ENCODE data around the gene FOXK1. TPM values are rescaled to one million over a fixed set of nuclear protein-coding genes. Genes with fewer than 3 reads are reported as not detected.

Gene FOXK1
- total and polyA plus RNA-seq, 8 donors, result 2.9 to 88.1 (median 21.6) TPM

DNA sequence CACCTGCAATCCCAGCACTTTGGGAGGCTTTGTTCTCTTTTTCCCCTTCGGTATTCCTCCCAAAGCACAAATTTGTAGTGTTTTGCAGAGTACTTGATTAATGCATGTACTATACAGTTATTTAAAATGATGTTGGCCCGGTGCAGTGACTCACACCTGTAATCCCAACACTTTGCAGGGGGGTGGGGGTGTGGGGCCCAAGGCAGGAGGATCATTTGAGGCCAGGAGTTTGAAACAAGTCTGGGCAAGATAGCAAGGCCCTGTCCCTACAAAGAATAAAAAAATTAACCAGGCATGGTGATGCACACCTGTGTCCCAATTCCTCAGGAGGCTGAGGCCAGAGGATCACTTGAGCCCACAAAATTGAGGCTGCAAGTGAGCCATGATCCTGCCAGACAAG is 26.8 kb upstream of the FOXK1 start:
- Histone ChIP-seq H3K4me3 (no peak overlapping the region), H3K27me3 (no peaks in the 10 kb centered on the region), H3K9me3 (peaks cover 0 to 16% (median 9%) of the 10 kb centered on the region in 4 donors), H3K27ac (no peak overlapping the region), H3K36me3 (no peaks in the 10 kb centered on the region), H3K4me1 (peaks cover 0 to 12% (median 5%) of the 10 kb centered on the region in 4 donors)
- TF ChIP-seq EP300 (IDR thresholded peaks at IDR 0.05) (no peak), POLR2A (IDR thresholded peaks at IDR 0.05) (no peak), POLR2AphosphoS5 (IDR thresholded peaks at IDR 0.05) (no peak)
- TF ChIP-seq, protein P1, sequence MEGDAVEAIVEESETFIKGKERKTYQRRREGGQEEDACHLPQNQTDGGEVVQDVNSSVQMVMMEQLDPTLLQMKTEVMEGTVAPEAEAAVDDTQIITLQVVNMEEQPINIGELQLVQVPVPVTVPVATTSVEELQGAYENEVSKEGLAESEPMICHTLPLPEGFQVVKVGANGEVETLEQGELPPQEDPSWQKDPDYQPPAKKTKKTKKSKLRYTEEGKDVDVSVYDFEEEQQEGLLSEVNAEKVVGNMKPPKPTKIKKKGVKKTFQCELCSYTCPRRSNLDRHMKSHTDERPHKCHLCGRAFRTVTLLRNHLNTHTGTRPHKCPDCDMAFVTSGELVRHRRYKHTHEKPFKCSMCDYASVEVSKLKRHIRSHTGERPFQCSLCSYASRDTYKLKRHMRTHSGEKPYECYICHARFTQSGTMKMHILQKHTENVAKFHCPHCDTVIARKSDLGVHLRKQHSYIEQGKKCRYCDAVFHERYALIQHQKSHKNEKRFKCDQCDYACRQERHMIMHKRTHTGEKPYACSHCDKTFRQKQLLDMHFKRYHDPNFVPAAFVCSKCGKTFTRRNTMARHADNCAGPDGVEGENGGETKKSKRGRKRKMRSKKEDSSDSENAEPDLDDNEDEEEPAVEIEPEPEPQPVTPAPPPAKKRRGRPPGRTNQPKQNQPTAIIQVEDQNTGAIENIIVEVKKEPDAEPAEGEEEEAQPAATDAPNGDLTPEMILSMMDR (IDR thresholded peaks at IDR 0.05), result no peak
- DNase-seq, result no peak
- 86 to 93% (median 89%) methylated on average over 2 of the region's 2 CpGs for WGBS, 5 donors
- intact Hi-C loops (cut with DNase I; ENCODE audit: low total_unique reads), result no loop called here

DNA sequence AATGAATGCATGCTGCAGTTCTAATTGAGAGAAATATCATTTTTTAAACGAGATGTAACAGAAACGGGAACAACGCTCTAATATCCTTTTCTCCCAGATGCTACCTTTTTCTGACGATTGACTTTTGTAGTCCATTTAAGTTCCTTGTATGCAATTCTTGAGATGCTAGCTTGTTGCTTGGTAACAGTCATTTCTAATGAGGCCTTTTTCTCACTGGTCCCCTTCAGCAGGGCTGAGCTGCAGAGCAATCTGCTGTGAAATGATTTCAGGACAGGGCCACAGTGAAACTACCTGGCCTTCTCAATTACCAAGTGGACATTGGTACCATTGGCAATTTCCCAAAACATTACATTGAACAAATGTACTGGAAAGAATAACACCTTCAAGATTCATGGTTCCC is 26.2 kb upstream of the FOXK1 start:
- H3K27ac ChIP-seq, result no peak overlapping the region
- H3K4me3 ChIP-seq, result no peak overlapping the region
- intact Hi-C loops (cut with DNase I; ENCODE audit: low total_unique reads), result no loop called here
- H3K27me3 ChIP-seq, result no peaks in the 10 kb centered on the region
- peaks cover 0 to 17% (median 9%) of the 10 kb centered on the region in 4 donors for H3K9me3 ChIP-seq
- no peaks in the 10 kb centered on the region for H3K36me3 ChIP-seq
- H3K4me1 ChIP-seq, result peaks cover 0 to 6% (median 3%) of the 10 kb centered on the region in 4 donors
- no peak for DNase-seq
- TF ChIP-seq POLR2AphosphoS5 (IDR thresholded peaks at IDR 0.05), result no peak
- TF ChIP-seq, protein P1 (IDR thresholded peaks at IDR 0.05), result no peak
- no peak for TF ChIP-seq EP300 (IDR thresholded peaks at IDR 0.05)
- no peak for TF ChIP-seq POLR2A (IDR thresholded peaks at IDR 0.05)
- WGBS, 5 donors, result 78 to 93% (median 89%) methylated on average over 4 of the region's 4 CpGs

DNA sequence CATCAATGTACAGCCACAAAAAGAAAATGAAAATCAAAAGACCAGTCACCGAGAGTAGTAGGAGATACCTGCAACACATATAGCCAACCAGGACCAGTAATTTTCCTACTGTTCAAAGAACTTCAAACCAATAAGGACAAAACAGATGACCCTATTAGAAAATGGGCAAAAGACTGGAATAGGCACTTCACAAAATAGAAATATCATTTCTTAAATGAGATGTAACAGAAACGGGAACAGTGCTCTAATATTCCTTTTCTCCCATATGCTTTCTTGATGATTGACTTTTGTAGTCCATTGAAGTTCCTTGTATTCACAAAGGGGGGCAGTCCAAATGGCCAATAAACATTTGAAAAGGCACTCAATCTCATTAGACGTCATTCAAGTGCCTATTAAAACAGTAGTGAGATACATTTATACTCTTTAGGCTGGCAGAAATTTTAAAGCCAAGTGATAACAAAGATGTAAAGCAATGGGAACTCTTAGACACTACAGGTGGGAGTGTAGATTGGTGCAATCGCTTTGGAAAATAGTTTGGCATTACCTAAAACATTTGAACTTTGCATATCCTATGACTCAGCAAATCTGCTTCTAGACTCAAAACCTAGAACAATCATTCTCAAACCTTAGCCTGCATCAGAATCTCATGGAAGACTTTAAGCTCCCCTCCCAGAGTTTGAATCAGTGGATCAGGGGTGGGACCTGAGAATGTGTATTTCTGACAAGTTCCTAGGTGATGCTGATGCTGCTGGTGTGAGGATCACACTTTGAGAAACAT is 24.3 kb upstream of the FOXK1 start:
- no peak for DNase-seq
- Histone ChIP-seq H3K36me3 (no peaks in the 10 kb centered on the region), H3K4me3 (no peak overlapping the region), H3K4me1 (peaks cover 0 to 9% (median 4%) of the 10 kb centered on the region in 4 donors), H3K27me3 (no peaks in the 10 kb centered on the region), H3K9me3 (peaks cover 0 to 17% (median 9%) of the 10 kb centered on the region in 4 donors), H3K27ac (no peak overlapping the region)
- no peak for TF ChIP-seq POLR2A (IDR thresholded peaks at IDR 0.05)
- no peak for TF ChIP-seq POLR2AphosphoS5 (IDR thresholded peaks at IDR 0.05)
- TF ChIP-seq, protein P1 (IDR thresholded peaks at IDR 0.05), result no peak
- TF ChIP-seq EP300 (IDR thresholded peaks at IDR 0.05), result no peak
- 65 to 86% (median 80%) methylated on average over 4 of the region's 4 CpGs for WGBS, 5 donors
- intact Hi-C loops (cut with DNase I; ENCODE audit: low total_unique reads), result no loop called here

DNA sequence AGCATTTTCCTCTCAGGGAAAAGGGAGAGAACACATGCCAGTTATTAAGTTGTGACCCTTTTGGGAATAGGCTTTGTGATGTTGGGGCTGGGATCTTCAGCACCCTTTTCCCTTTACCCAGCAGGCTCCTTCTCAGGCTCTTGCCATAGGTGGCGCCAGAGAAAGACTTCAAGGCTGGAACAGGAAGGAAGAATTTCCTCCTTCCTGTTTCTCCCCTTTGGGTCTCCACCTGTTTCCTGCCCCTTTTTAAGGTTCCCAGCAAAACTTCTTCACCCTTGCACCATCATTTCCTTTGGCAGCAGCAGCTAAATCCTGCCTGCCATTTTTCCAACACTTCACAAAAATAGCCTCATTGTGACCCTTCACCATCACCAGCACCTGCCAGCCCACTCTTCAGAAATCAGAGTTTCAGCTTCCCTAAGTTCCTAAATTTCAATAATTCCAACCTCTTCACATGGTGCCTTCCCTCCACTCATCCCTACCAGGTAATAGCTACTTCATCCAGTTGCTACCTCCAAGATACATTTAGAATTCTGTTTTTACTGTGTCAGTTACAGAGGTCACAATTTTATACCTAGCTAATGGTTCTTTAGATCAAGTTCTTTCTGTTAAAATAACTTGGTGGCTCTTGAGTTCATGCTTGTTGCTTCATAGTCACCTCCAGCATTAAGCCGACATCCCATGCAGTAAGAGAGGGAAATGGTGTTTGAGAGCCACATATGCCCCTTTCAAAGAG is 22.4 kb upstream of the FOXK1 start:
- Histone ChIP-seq H3K9me3 (peaks cover 0 to 17% (median 9%) of the 10 kb centered on the region in 4 donors), H3K4me3 (no peak overlapping the region), H3K36me3 (no peaks in the 10 kb centered on the region), H3K4me1 (peaks cover 0 to 9% (median 4%) of the 10 kb centered on the region in 4 donors), H3K27me3 (no peaks in the 10 kb centered on the region), H3K27ac (no peak overlapping the region)
- DNase-seq, result no peak
- 74 to 80% (median 78%) methylated on average over 2 of the region's 2 CpGs for WGBS, 5 donors
- TF ChIP-seq POLR2AphosphoS5 (IDR thresholded peaks at IDR 0.05) (no peak), POLR2A (IDR thresholded peaks at IDR 0.05) (no peak), EP300 (IDR thresholded peaks at IDR 0.05) (no peak)
- TF ChIP-seq, protein P1 (IDR thresholded peaks at IDR 0.05), result no peak
- intact Hi-C loops (cut with DNase I; ENCODE audit: low total_unique reads), result no loop called here
